Cardiac muscle cell (in vitro differentiated cells and primary cell): ENCODE data around the gene GRM1. TPM values are rescaled to one million over a fixed set of nuclear protein-coding genes. Genes with fewer than 3 reads are reported as not detected.
A peak's percentile ranks its signal among the peaks of the same experiment; 100 is the strongest.
"Not testable (repeated sequence)": the region's sequence is repeated elsewhere in the genome, so short reads cannot be mapped to it uniquely, and the experiment has no call there.

ENCODE experiments used
- DNase-seq, 2 donors: peaks; one replicate each; pipeline versions ENCODE4 v3.0.0 to v3.0.0-alpha.2; 2010 to 2017; ENCODE audit warnings: low read depth in 1 of 2, low spot score in 1 of 2
- H3K27ac ChIP-seq: fragments of 200-600 bp; sonication (generic); 2 replicates; pipeline ENCODE4 v1.5.1; 2016
- H3K27me3 ChIP-seq: fragments of 200-600 bp; sonication (generic); 2 replicates; pipeline ENCODE4 v1.6.0; 2016; ENCODE audit warnings: control low read depth
- H3K36me3 ChIP-seq: fragments of 200-600 bp; sonication (generic); 2 replicates; pipeline ENCODE4 v1.5.1; 2016; ENCODE audit warnings: control low read depth
- H3K4me1 ChIP-seq: fragments of 200-600 bp; sonication (generic); 2 replicates; pipeline ENCODE4 v1.8.1; 2017; ENCODE audit warnings: low read depth, mild to moderate bottlenecking, mixed run types
- H3K4me3 ChIP-seq: fragments of 200-600 bp; sonication (generic); 2 replicates; pipeline ENCODE4 v1.5.1; 2016; ENCODE audit warnings: mild to moderate bottlenecking
- H3K9me3 ChIP-seq: fragments of 200-600 bp; sonication (generic); 2 replicates; pipeline ENCODE4 v1.5.1; 2017; ENCODE audit warnings: low read depth, mild to moderate bottlenecking, control low read depth
- CTCF ChIP-seq: IDR thresholded peaks from 2 replicates; pipeline ENCODE4 v1.5.1; 2012; ENCODE audit warnings: low read depth, mild to moderate bottlenecking, low read length
- polyA plus RNA-seq: library from polyadenylated mRNA; unstranded; fragments of >200 nt; fragmentation: Nextera tagmentation; extraction: Ambion mirVana; gene quantifications from 2 replicates; pipeline ENCODE4 v1.2.1, GENCODE V29; 2016
- total RNA-seq: library from RNA; depleted of rRNA; stranded (reverse); fragments of >200 nt; gene quantifications from 2 replicates; pipeline ENCODE4 v1.2.3, GENCODE V29; 2016

The GRM1 gene
- total and polyA plus RNA-seq, 2 experiments from 2014 or later, result 0.54 TPM; not detected in 1

GRCh38 chr6:146269482-146269881, 240.6 kb downstream of the GRM1 start:
- Histone ChIP-seq H3K36me3 (no peaks in the 10 kb centered on the region), H3K27me3 (no peaks in the 10 kb centered on the region)

GRCh38 chr6:146271163-146271562, 242.3 kb downstream of the GRM1 start:
- not testable (repeated sequence) for H3K36me3 ChIP-seq, H3K4me3 ChIP-seq, H3K9me3 ChIP-seq, H3K27ac ChIP-seq, H3K4me1 ChIP-seq, H3K27me3 ChIP-seq
- peak in 1 of 2 donors; percentile 83 for DNase-seq

More at GRCh38 chr6:146269482-146269881, 240.6 kb downstream of the GRM1 start:
- Histone ChIP-seq H3K4me3 (no peak overlapping the region), H3K27ac (no peak overlapping the region), H3K4me1 (no peaks in the 10 kb centered on the region), H3K9me3 (no peaks in the 10 kb centered on the region)
- no peak for TF ChIP-seq CTCF
- DNase-seq, result no peak

- no peaks in the 10 kb centered on the region for H3K27me3 ChIP-seq
- H3K27ac ChIP-seq, result no peak overlapping the region
- no peak for DNase-seq
- H3K36me3 ChIP-seq, result no peaks in the 10 kb centered on the region
- no peaks in the 10 kb centered on the region for H3K9me3 ChIP-seq
- H3K4me3 ChIP-seq, result no peak overlapping the region
- no peak for TF ChIP-seq CTCF
- peaks cover 5% of the 10 kb centered on the region for H3K4me1 ChIP-seq
Measured at GRCh38 chr6:146273490-146273889, 244.6 kb downstream of the GRM1 start.

- DNase-seq, result no peak
- Histone ChIP-seq H3K27me3 (no peaks in the 10 kb centered on the region), H3K36me3 (no peaks in the 10 kb centered on the region), H3K27ac (no peak overlapping the region), H3K9me3 (no peaks in the 10 kb centered on the region), H3K4me3 (no peak overlapping the region), H3K4me1 (peaks cover 5% of the 10 kb centered on the region)
- no peak for TF ChIP-seq CTCF
Measured at GRCh38 chr6:146277142-146277541, 248.3 kb downstream of the GRM1 start.

GRCh38 chr6:146281651-146282362, 252.9 kb downstream of the GRM1 start:
- Histone ChIP-seq H3K36me3 (no peaks in the 10 kb centered on the region), H3K4me3 (no peak overlapping the region), H3K4me1 (no peaks in the 10 kb centered on the region), H3K9me3 (no peaks in the 10 kb centered on the region), H3K27me3 (no peaks in the 10 kb centered on the region), H3K27ac (no peak overlapping the region)
- TF ChIP-seq CTCF, result no peak
- no peak for DNase-seq

- no peaks in the 10 kb centered on the region for H3K9me3 ChIP-seq
- no peak for DNase-seq
- no peaks in the 10 kb centered on the region for H3K36me3 ChIP-seq
- H3K27me3 ChIP-seq, result no peaks in the 10 kb centered on the region
- H3K27ac ChIP-seq, result no peak overlapping the region
- no peak overlapping the region for H3K4me3 ChIP-seq
- TF ChIP-seq CTCF, result no peak
- H3K4me1 ChIP-seq, result no peaks in the 10 kb centered on the region
Measured at GRCh38 chr6:146282837-146283236, 254.0 kb downstream of the GRM1 start.
